GM12864 (cell line): Measurements from ENCODE around the gene HDAC4.

ENCODE experiments used
- DNase-seq: peaks from one replicate; pipeline ENCODE4 v3.0.0-alpha.2; 2011; ENCODE audit warnings: low read depth
- H3K4me3 ChIP-seq: 2 replicates; pipeline ENCODE4 v1.5.1; 2011; ENCODE audit warnings: mild to moderate bottlenecking, low read depth, low read length, control low read depth
- CTCF ChIP-seq: IDR thresholded peaks from 2 replicates; pipeline ENCODE4 v1.5.1; 2011; ENCODE audit warnings: low read depth, mild to moderate bottlenecking, moderate library complexity, low read length, control low read depth, inconsistent platforms; ENCODE audit errors: missing control alignments

Gene HDAC4

GRCh38 chr2:239161711-239162140 is 239.1 kb downstream of the HDAC4 start:
- no peak overlapping the region for H3K4me3 ChIP-seq
- DNase-seq = no peak
- no peak for TF ChIP-seq CTCF

- no peak overlapping the region for H3K4me3 ChIP-seq
- TF ChIP-seq CTCF = no peak
- DNase-seq = no peak
Observed at GRCh38 chr2:239160226-239161143, 240.3 kb downstream of the HDAC4 start.

GRCh38 chr2:239159476-239159911 is 241.3 kb downstream of the HDAC4 start:
- H3K4me3 ChIP-seq = no peak overlapping the region
- no peak for DNase-seq
- no peak for TF ChIP-seq CTCF

GRCh38 chr2:239158641-239159475 is 242.0 kb downstream of the HDAC4 start:
- no peak for TF ChIP-seq CTCF
- no peak for DNase-seq

GRCh38 chr2:239157771-239158170 is 243.0 kb downstream of the HDAC4 start:
- no peak for DNase-seq
- no peak for TF ChIP-seq CTCF

More at GRCh38 chr2:239158641-239159475, 242.0 kb downstream of the HDAC4 start:
- H3K4me3 ChIP-seq = no peak overlapping the region

GRCh38 chr2:239157269-239157668 is 243.6 kb downstream of the HDAC4 start:
- no peak for DNase-seq
- no peak for TF ChIP-seq CTCF

More at GRCh38 chr2:239157771-239158170, 243.0 kb downstream of the HDAC4 start:
- H3K4me3 ChIP-seq = no peak overlapping the region

More at GRCh38 chr2:239157269-239157668, 243.6 kb downstream of the HDAC4 start:
- H3K4me3 ChIP-seq = no peak overlapping the region
